H9 (cell line): ENCODE results near the gene MBP. TPM values are rescaled to one million over a fixed set of nuclear protein-coding genes. Genes with fewer than 3 reads are reported as not detected.

Source experiments
- DNase-seq: peaks from one replicate; pipeline ENCODE4 v3.0.0-alpha.2; 2017
- H2AFZ ChIP-seq: one replicate; pipeline ENCODE4 v1.6.1; 2013; ENCODE audit warnings: mild to moderate bottlenecking, low read length, control low read depth, moderate library complexity
- H2AK5ac ChIP-seq: 2 replicates; pipeline ENCODE4 v1.6.1; 2013; ENCODE audit warnings: low read length, control low read depth, mixed read lengths; ENCODE audit not compliant: insufficient read length
- H2BK120ac ChIP-seq: one replicate; pipeline ENCODE4 v1.6.1; 2013; ENCODE audit warnings: low read depth, mild to moderate bottlenecking, low read length, control low read depth, inconsistent platforms; ENCODE audit not compliant: poor library complexity, severe bottlenecking
- H2BK12ac ChIP-seq: 2 replicates; pipeline ENCODE4 v1.6.1; 2013; ENCODE audit warnings: low read length, control low read depth, mixed read lengths, low read depth; ENCODE audit not compliant: insufficient read length
- H2BK15ac ChIP-seq: 2 replicates; pipeline ENCODE4 v1.6.1; 2013; ENCODE audit warnings: low read depth, low read length, control low read depth
- H2BK20ac ChIP-seq: one replicate; pipeline ENCODE4 v1.6.1; 2013; ENCODE audit warnings: low read depth, mild to moderate bottlenecking, low read length, control low read depth, inconsistent platforms; ENCODE audit not compliant: poor library complexity, severe bottlenecking
- H2BK5ac ChIP-seq: 2 replicates; pipeline ENCODE4 v1.6.1; 2013; ENCODE audit warnings: low read length, control low read depth, mixed read lengths; ENCODE audit not compliant: insufficient read length
- H3K14ac ChIP-seq: 2 replicates; pipeline ENCODE4 v1.6.1; 2013; ENCODE audit warnings: low read length, control low read depth; ENCODE audit not compliant: insufficient read depth
- H3K18ac ChIP-seq: 2 replicates; pipeline ENCODE4 v1.6.1; 2013; ENCODE audit warnings: low read depth, mild to moderate bottlenecking, mixed read lengths, low read length, control low read depth; ENCODE audit not compliant: insufficient read length
- H3K23ac ChIP-seq: 2 replicates; pipeline ENCODE4 v1.6.1; 2013; ENCODE audit warnings: low read length, control low read depth, mixed read lengths, low read depth; ENCODE audit not compliant: insufficient read length
- H3K23me2 ChIP-seq: 2 replicates; pipeline ENCODE4 v1.6.1; 2013; ENCODE audit warnings: low read depth, mild to moderate bottlenecking, mixed read lengths, low read length, control low read depth; ENCODE audit not compliant: insufficient read length, poor library complexity, severe bottlenecking
- H3K27ac ChIP-seq: 2 replicates; pipeline ENCODE4 v1.5.1; 2013; ENCODE audit warnings: low read length, control low read depth, mixed read lengths, low read depth; ENCODE audit not compliant: insufficient read length
- H3K27me3 ChIP-seq: 2 replicates; pipeline ENCODE4 v1.6.1; 2013; ENCODE audit warnings: low read length, control low read depth, inconsistent platforms; ENCODE audit not compliant: insufficient read depth
- H3K4ac ChIP-seq: 2 replicates; pipeline ENCODE4 v1.6.1; 2013; ENCODE audit warnings: low read depth, mild to moderate bottlenecking, control low read depth, inconsistent platforms, low read length, moderate library complexity
- H3K4me1 ChIP-seq: 2 replicates; pipeline ENCODE4 v1.6.1; 2013; ENCODE audit warnings: low read length, control low read depth, inconsistent platforms; ENCODE audit not compliant: insufficient read depth
- H3K4me2 ChIP-seq: 2 replicates; pipeline ENCODE4 v1.6.1; 2013; ENCODE audit warnings: low read length, control low read depth, mixed read lengths; ENCODE audit not compliant: insufficient read length, insufficient read depth
- H3K56ac ChIP-seq: 2 replicates; pipeline ENCODE4 v1.6.1; 2013; ENCODE audit warnings: low read depth, mild to moderate bottlenecking, mixed read lengths, low read length, control low read depth; ENCODE audit not compliant: insufficient read length
- H3K79me1 ChIP-seq: 2 replicates; pipeline ENCODE4 v1.6.1; 2013; ENCODE audit warnings: low read depth, mild to moderate bottlenecking, moderate library complexity, low read length, control low read depth, inconsistent platforms; ENCODE audit not compliant: insufficient read depth, poor library complexity, severe bottlenecking
- H3K79me2 ChIP-seq: 2 replicates; pipeline ENCODE4 v1.6.1; 2013; ENCODE audit warnings: low read length, control low read depth, inconsistent platforms; ENCODE audit not compliant: insufficient read depth
- H3K9ac ChIP-seq: 2 replicates; pipeline ENCODE4 v1.6.1; 2013; ENCODE audit warnings: low read length, control low read depth, mixed read lengths; ENCODE audit not compliant: insufficient read length; ENCODE audit errors: extremely low read depth
- H3K9me3 ChIP-seq: one replicate; pipeline ENCODE4 v1.6.1; 2013; ENCODE audit warnings: low read depth, low read length, inconsistent platforms; ENCODE audit not compliant: control insufficient read depth
- H3T11ph ChIP-seq: one replicate; pipeline ENCODE4 v1.6.1; 2013; ENCODE audit warnings: mild to moderate bottlenecking, low read length, control low read depth, inconsistent platforms
- H4K20me1 ChIP-seq: one replicate; pipeline ENCODE4 v1.6.1; 2013; ENCODE audit not compliant: control insufficient read depth, insufficient read length, insufficient read depth
- H4K5ac ChIP-seq: 2 replicates; pipeline ENCODE4 v1.6.1; 2013; ENCODE audit warnings: low read depth, mild to moderate bottlenecking, mixed read lengths, low read length, control low read depth; ENCODE audit not compliant: insufficient read length
- H4K8ac ChIP-seq: replicated peaks from 2 replicates; pipeline ENCODE4 v1.6.1; 2013; ENCODE audit warnings: low read length, control low read depth, mixed read lengths, low read depth; ENCODE audit not compliant: insufficient read length
- H4K91ac ChIP-seq: 2 replicates; pipeline ENCODE4 v1.6.1; 2013; ENCODE audit warnings: low read depth, mild to moderate bottlenecking, moderate library complexity, mixed read lengths, low read length, control low read depth; ENCODE audit not compliant: insufficient read length
- H3K27ac Mint-ChIP-seq, 3 experiments: 2 replicates in 2 of 3; 3 replicates in 1 of 3; pipeline ENCODE4 v1.8.0; 2020 to 2021; ENCODE audit warnings: mixed read lengths in 3 of 3, mild to moderate bottlenecking in 1 of 3, moderate library complexity in 1 of 3
- H3K27me3 Mint-ChIP-seq: 2 replicates; pipeline ENCODE4 v1.8.0; 2021; ENCODE audit warnings: low read depth, mild to moderate bottlenecking, moderate library complexity, mixed read lengths
- H3K36me3 Mint-ChIP-seq, 3 experiments: 2 replicates in 2 of 3; 3 replicates in 1 of 3; pipeline ENCODE4 v1.8.0; 2020 to 2021; ENCODE audit warnings: low read depth in 3 of 3, mixed read lengths in 3 of 3; ENCODE audit not compliant: insufficient read depth in 1 of 3
- H3K4me1 Mint-ChIP-seq, 2 experiments: 2 replicates each; pipeline ENCODE4 v1.8.0; 2020; ENCODE audit warnings: mixed read lengths in 2 of 2
- H3K4me3 Mint-ChIP-seq, 2 experiments: 2 replicates in 1 of 2; 3 replicates in 1 of 2; pipeline ENCODE4 v1.8.0; 2020 to 2021; ENCODE audit warnings: mild to moderate bottlenecking in 2 of 2, mixed read lengths in 2 of 2, moderate library complexity in 1 of 2
- H3K9me3 Mint-ChIP-seq, 2 experiments: 2 replicates in 1 of 2; 3 replicates in 1 of 2; pipeline ENCODE4 v1.8.0; 2020; ENCODE audit warnings: mild to moderate bottlenecking in 2 of 2, mixed read lengths in 2 of 2, moderate library complexity in 1 of 2
- CTCF ChIP-seq: fragments of 200-600 bp; sonication (generic); conservative IDR thresholded peaks from 3 replicates; pipeline ENCODE4 v1.8.0; 2021; ENCODE audit warnings: antibody characterized with exemption, mild to moderate bottlenecking
- WGBS: extraction: QIAGEN DNeasy Blood & Tissue Kit; methylation state at CpG from one replicate; pipeline ENCODE4 v1.1.7; 2013; ENCODE audit warnings: missing lambda C conversion rate, low lambda C conversion rate, mixed read lengths; ENCODE audit not compliant: insufficient read length; ENCODE audit errors: extremely low coverage; 5-methylcytosine and 5-hydroxymethylcytosine counted together
- total RNA-seq: library from RNA; stranded (reverse); gene quantifications from 2 replicates; pipeline ENCODE4 v1.2.1, GENCODE V29; 2021

Gene MBP
- total RNA-seq, 1 experiment from 2014 or later: 8.6 TPM

- no peak overlapping the region for H2AK5ac ChIP-seq
- TF ChIP-seq CTCF: no peak
- H4K91ac ChIP-seq: no peak overlapping the region
- no peak overlapping the region for H2BK20ac ChIP-seq
- no peak overlapping the region for H4K8ac ChIP-seq
- H3K9ac ChIP-seq: no peak overlapping the region
- H3T11ph ChIP-seq: no peak overlapping the region
- no peak overlapping the region for H3K14ac ChIP-seq
- H4K20me1 ChIP-seq: no peaks in the 10 kb centered on the region
- no peak overlapping the region for H2BK12ac ChIP-seq
- no peak overlapping the region for H4K5ac ChIP-seq
- H3K4me2 ChIP-seq: no peak overlapping the region
- H2BK15ac ChIP-seq: no peak overlapping the region
- no peak overlapping the region for H2BK120ac ChIP-seq
- no peak overlapping the region for H2AFZ ChIP-seq
- WGBS: no CpG with 5 or more reads among the region's 11 CpGs
- H3K23me2 ChIP-seq: no peaks in the 10 kb centered on the region
- H3K27me3 Mint-ChIP-seq: peaks cover 5% of the 10 kb centered on the region
- H3K9me3 ChIP-seq: no peaks in the 10 kb centered on the region
- no peak overlapping the region for H2BK5ac ChIP-seq
- no peaks in the 10 kb centered on the region for H3K79me1 ChIP-seq
- H3K4me1 Mint-ChIP-seq: peaks cover 25 to 46% of the 10 kb centered on the region in 2 experiments
- DNase-seq: no peak
- no peak overlapping the region for H3K56ac ChIP-seq
- no peaks in the 10 kb centered on the region for H3K9me3 Mint-ChIP-seq
- H3K4me1 ChIP-seq: no peaks in the 10 kb centered on the region
- H3K4ac ChIP-seq: no peak overlapping the region
- H3K27me3 ChIP-seq: no peaks in the 10 kb centered on the region
- no peak overlapping the region for H3K23ac ChIP-seq
- H3K36me3 Mint-ChIP-seq: no peaks in the 10 kb centered on the region; a peak in 1 of 7 replicates
- H3K18ac ChIP-seq: no peak overlapping the region
- H3K4me3 Mint-ChIP-seq: no peak overlapping the region
- H3K27ac ChIP-seq: no peak overlapping the region
- H3K27ac Mint-ChIP-seq: no peak overlapping the region
- H3K79me2 ChIP-seq: no peaks in the 10 kb centered on the region
These were observed 139.0 kb downstream of the MBP start for GRCh38 chr18:76993573-76993972.
